ENCODE measurements around the gene STXBP6.

DNA sequence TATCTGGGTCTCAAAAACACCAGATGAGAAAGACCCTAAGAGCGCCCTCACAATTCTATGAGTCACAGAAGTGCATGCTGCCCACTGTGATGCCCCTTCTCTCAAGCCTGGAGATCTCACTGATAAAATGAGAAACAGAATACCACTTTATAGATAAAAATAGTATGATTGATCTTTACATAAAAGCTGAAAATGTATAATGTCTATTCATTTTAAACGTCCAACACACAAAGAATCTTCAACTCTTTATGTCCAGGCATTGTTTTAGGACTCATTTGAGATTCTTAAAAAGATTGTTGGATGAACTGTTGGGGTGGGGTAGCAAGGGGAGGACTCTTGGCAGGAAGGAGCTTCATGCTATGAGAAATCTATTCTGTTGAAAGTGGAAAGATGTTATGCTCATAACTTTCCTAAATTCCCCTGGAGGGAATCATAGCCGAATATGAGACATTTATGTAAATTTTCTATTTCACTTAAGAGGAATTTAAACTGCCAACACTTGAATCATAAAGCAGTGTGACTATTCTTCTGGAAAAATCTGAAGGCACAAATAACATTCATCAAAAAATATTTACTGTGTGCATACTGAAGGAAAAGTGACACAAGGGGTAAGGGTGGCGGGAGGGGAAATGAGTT is 174.6 kb downstream of the STXBP6 start:
- TF ChIP-seq, protein P1, sequence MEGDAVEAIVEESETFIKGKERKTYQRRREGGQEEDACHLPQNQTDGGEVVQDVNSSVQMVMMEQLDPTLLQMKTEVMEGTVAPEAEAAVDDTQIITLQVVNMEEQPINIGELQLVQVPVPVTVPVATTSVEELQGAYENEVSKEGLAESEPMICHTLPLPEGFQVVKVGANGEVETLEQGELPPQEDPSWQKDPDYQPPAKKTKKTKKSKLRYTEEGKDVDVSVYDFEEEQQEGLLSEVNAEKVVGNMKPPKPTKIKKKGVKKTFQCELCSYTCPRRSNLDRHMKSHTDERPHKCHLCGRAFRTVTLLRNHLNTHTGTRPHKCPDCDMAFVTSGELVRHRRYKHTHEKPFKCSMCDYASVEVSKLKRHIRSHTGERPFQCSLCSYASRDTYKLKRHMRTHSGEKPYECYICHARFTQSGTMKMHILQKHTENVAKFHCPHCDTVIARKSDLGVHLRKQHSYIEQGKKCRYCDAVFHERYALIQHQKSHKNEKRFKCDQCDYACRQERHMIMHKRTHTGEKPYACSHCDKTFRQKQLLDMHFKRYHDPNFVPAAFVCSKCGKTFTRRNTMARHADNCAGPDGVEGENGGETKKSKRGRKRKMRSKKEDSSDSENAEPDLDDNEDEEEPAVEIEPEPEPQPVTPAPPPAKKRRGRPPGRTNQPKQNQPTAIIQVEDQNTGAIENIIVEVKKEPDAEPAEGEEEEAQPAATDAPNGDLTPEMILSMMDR (IDR thresholded peaks at IDR 0.05; ENCODE audit: insufficient read depth, low read depth, low read length) = no peak
- no peak for TF ChIP-seq EZH2 (IDR thresholded peaks at IDR 0.05; ENCODE audit: insufficient read depth, low read length)

Measured in astrocyte (in vitro differentiated cells and primary cell).